Colon (tissue), 2 donors: ENCODE data around the gene RFX2.
"Not testable (repeated sequence)": the region's sequence is repeated elsewhere in the genome, so short reads cannot be mapped to it uniquely, and the experiment has no call there.

Experiments
- FAIRE-seq: peaks from 2 replicates; lab custom pipeline; 2012; peaks lifted over from hg19 to GRCh38; lab: Jason Lieb, UNC
- donor health status: control.
- donor health status: control.

The RFX2 gene

DNA sequence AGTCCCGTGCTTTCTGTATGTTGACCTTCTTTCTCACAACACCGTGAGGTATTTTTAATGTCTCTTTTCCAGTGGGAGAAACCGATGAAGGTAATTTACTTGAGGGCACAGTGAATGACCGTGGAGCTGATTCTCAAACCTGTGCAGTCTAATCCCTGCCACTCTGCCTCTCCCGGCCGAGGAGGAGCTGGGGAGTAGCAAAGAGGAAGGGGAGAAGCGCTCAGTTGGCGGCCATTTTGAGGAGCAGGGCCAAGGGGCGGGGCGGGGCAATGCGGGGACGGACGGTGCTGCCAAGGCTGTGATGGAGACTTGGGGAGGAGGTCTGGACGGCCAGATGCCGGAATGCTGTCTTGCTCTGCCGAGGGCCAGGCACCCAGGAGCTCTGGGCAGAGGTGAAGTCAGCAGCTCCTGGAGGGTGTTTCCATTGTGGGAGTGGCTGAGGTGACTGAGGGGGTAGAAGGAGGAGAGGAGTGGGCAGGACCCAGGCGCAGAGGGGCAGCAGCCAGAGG is 120.0 kb downstream of the RFX2 start:
- FAIRE-seq = no peak

DNA sequence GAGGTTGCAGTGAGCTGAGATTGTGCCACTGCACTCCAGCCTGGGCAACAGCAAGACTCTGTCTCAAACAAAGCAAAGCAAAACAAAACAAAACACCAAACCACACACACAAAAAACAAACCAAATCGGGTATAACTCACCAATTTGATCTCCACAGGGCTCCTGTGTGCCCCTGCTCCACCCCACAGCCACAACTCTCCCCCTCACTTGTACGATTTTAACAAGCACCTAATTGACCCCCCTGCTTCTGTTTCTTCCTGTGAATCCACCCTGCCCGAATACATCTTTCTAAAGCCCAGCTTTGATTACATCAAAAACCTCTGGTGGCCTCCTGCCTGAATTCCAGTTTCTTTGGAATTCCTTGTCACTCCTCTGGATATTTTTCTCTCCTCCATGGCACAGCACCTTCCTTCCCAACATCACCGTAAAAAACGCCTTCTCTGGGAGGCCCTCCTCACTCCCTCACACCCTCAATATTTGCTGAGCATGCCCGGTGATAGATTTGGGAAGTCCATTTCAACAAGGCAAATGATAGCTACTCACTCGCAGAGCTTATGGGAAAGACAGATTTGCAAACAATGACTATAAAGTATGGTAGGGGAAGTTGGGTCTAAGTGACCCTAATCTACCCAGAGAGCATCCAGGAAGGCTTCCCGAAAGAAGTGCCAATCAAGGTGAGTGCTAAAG is 120.8 kb downstream of the RFX2 start:
- FAIRE-seq = no peak

DNA sequence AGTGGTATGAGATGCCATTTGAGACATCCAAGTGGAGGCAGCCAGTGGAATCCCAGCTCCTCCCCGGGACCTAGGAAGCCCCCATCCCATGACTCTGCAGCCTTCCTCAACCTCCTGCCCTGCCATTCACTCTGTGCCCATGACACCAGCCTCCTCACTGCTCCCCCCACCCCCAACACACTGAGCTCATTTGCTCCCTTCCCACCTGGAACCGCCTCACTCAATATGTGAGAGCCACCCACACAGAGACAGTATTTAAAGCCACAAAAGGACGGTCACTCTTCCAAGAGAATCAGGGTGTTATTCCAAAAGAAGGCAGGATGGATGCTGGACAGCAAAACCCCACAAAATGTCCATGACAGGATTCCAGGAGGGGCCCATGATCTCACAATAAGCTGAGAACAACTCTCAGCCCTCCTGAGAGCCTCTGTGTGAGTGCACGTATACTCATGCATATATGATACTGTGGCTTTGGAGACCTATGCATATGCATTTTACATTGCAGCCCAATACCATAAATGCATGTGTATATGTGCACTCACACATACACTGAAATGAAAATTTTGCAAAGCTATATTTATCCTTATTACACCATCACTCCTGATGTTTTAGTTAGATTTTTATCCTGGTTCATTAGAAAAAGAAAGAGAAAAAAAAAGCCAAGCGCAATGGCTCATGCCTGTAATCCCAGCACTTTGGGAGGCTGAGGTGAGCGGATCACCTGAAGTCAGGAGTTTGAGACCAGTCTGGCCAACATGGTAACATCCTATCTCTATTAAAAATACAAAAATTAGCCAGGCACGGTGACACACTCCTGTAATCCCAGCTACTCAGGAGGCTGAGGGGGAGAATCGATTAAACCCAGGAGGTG is 121.5 kb downstream of the RFX2 start:
- FAIRE-seq = no peak

DNA sequence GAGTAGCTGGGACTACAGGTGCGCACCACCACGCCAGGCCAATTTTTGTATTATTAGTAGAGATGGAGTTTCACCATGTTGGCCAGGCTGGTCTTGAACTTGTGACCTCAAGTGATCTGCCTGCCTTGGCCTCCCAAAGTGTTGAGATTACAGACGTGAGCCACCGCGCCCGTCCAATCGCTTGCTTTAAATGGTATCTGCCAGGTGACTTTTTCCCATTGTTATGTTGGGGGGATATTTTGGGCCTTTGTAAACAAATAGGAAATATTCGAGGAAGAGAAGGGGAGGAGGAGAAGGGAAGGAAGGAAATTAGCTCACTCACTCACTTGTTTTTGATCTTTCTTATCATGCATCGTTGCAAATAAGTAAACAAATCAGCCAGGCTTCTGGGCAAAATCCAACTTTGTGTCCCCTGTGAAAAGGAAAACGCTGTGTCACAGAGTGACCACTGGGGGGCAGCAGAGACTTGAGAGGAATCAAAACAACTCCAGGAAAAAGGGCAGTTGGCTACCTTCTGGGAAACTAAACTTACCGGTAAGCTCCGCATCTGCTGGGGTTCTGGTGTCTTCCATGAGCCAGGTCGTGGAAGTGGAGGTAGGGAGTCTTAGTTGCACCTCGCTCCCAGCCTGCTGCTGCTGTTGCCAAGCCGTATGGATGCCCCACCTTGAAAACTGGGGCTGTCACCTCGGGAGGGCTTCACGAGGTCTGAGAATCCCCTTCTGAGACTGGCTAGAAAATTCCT is 123.1 kb downstream of the RFX2 start:
- no peak for FAIRE-seq

DNA sequence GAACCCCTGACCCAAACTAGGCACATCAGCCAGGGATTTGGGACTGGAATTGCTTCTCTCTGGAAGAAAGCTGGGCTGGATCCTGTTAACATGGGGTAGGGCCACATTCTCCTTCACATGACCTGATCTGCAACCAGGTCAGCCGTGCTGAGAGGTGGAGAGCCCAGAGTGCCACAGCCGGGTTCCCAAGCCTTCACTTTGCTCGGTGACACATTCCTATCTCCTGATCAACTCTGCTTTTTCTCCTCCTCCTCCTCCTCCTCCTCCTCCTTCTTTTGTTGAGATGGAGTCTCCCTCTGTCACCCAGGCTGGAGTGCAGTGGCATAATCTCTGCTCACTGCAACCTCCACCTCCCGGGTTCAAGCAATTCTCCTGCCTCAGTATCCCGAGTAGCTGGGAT is 124.5 kb downstream of the RFX2 start:
- FAIRE-seq = not testable (repeated sequence)

DNA sequence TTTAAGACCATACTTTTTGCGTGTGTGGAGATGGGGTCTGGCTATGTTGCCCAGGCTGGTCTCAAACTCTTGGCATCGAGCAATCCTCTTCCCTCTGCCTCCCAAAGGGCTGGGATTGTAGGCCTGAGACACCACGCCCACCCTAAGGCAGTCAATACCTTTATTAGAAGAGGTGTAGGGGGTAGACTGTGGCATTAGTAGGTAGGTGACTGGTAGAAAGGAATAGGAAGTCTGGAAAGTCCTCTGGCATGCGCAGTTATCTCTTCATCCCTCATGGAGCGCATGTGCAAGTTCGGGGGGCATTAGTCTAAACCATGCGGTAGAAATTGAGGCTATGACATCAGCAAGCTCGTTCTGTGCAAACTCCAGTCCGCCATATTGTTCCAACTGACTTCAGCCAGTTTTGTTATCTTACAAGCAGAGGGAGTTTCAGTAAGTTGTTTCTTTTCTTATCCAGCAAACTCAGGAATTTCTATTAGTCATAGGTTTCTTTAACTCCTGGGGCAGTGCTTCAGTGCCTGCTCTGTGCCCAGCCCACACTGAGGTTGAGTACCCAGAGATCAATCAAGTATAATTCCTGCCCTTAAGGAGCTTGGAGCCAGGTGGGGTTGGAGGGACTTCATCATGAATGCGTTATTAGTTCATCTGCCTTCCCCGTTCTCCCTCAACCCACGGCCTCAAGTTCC is 125.1 kb downstream of the RFX2 start:
- FAIRE-seq = no peak

DNA sequence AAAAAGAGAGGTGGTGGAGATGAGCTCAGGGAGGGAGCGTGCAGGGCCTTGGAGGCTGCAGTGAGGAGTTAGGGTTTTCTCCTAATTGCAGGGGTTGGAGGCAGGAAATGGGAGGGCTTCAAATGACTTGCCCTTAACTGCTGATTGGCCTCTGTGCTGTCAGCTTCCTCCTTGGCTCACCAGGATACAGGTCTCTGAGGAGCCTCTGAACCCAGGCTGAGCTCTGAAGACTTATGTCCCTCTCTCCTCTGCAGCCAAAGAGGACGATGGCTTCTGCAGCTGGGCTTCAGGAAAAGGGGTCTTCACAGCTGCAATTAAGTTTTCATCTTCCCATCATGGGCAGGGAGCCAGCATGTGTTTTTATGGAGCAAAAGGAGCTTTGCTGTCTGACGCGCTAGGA is 125.7 kb downstream of the RFX2 start:
- no peak for FAIRE-seq

DNA sequence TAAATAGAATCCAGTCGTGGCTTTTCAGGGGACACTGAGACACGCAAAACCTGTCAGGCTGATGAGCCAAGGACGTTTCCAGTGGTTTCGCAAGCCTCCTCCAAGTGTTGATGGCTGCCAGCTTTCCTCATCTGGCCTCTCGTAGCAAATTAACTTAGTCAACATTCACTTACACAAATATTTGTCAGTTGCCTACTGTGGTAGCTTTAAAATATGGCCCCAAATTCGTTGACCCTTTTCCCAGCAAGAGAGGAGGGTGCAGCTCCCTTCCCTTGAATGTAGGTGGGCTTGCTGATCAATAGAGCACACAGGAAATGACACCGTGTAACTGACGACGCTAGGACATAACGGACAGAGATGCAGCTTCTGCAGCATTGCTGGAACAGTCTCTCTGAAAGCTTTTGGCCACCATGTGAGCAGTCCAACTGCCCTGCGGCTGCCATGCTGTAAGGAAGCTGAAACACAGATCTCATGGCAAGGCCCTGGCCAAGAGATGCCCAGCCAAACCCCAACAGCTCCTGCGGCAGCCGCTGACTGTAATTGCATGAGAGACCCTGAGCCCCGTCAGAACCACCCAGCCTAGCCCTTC is 126.8 kb downstream of the RFX2 start:
- FAIRE-seq = no peak

DNA sequence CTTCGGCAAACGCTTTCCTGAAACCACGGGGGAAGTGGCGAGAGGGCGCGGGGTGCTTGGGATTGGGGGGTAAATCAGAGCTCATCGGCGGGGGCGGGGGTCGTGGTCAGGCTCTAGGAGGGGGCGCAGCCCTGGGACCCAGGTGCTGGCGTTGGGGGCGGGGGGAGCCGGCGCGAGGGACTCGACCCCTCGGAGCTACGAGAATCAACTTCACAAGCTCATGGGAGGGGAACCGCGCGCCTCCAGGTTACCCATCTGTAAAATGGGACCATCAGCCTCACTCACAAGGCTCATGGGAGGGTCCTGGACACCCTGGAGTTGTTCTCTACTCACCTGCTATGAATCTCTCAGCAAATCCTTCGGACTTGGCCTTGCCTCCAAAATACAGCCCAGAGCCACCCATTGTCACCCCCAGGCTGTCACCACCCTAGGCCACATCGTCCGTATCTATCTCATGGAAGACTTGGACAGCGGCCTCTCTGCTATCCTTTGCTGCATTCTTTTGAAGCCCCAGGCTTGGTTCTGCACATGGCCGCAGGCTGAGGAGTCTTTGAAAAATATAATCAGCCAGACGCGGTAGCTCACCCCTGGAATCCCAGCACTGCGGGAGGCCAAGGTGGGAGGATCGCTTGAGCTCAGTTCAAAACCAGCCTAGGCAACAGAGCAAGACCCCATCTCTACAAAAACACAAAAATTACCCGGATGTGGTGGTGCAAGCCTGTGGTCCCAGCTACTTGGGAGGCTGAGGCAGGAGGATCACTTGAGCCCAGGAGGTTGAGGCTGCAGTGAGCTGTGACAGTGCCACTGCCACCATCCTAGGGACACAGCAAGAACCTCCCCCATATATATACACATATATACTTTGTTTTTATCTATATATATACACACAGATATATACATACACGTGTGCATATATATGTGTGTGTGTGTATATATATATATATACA is 131.4 kb downstream of the RFX2 start:
- no peak for FAIRE-seq

DNA sequence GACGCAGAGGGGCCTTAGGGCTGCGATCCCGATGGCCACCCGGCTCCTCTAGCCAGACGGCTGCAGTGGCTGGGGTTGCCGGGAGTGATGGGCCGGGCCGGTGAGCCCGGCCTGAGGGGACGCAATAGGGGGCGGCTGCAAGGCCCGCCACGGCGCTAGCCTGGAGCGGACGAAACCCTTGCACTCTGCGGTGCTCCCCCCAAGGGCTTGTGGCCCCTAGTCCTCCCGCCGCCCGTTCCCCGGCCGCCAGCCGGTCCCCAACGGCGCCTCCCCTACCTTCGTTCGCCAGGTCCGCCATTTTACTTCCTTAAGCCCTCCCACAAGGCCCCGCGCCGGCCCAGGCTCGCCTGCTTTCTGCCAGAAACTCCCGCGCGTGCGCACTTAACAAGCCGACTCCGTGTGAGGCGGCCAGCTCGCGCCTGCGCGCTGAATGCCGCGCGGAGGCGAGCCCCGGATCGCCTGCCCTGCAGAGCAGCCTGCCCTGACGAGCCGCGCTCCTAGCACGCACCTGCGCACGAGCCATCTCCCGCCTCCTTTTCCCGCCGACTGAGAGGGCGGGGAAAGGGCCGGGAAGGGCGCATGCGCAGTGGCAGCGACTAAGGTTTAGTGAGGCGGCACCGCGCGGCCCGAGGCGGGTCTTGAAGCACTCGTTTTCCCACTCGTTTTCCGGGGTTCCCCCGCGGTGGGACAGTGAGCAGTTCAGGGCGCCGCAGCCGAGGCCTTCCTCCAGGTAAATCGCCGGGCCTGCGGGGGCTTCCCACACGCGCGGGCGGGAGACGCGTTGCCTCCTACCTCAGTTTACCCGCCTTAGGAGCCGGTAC is 132.3 kb downstream of the RFX2 start, which contains the start of gene RANBP3:
RANBP3 (minus strand) TSS at position 356 of the 821 bp plus-strand sequence; CDS start at position 298, 58 bp downstream.
- no peak for FAIRE-seq

DNA sequence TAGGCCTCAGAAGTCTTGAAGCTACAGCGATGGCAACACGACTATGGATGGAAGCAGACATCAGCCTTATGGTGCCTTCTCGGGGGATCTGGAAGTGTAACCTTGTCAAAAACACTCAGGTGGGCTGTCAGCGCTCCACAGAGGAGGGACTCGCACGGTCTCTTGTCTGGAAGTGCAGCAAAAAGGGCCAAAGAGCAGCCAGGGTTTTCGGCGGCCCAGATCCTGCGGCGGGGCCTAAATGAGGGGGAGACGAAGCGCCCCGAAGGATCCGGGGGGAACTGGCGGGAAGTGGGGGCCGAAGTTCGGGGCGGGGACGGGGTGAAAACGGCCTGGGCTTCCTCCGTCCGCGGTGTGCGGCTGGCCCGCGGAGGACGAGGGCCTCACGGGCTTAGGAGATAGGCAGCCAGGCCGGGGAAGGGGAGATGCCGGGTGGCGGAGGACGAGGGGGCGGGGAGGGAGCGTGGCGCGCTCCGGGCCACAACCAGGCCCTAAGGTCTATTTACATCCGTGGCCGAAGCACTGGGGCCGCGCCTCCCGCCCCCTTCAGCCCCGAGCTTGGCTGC is 133.0 kb downstream of the RFX2 start:
- no peak for FAIRE-seq

DNA sequence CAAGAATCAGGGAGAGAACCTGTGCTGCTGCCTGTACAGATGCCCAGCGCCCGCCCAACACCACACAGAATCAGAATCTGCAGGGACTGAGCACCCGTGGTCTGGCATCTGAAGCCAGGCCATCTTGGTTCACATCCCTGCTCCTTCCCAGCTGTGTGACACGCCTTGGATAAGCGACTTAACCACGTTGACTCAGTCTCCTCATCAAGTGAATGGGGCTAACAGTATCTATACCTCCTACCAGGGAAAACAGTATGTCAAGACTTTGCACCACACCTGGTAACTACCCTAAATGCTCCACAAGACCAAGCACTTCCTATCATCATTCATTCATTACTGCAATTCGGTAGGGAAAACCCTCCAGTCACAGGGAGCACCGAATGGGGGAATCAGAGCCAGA is 133.5 kb downstream of the RFX2 start:
- no peak for FAIRE-seq

DNA sequence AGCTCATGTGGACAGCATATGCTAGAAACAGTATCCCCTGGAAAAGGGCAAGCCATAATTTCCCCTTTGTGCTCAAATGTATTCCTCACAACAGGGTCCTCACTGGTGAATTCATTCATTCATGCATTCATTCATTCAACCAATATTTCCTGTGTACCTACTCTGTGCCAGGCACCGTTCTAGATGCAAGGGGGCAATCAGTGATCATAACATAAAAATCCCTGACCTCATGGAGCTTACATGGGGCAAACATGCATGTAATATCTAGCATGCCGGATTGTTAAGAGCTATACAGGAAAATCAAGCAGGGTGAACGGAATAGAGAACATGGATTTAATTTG is 134.9 kb downstream of the RFX2 start:
- no peak for FAIRE-seq

DNA sequence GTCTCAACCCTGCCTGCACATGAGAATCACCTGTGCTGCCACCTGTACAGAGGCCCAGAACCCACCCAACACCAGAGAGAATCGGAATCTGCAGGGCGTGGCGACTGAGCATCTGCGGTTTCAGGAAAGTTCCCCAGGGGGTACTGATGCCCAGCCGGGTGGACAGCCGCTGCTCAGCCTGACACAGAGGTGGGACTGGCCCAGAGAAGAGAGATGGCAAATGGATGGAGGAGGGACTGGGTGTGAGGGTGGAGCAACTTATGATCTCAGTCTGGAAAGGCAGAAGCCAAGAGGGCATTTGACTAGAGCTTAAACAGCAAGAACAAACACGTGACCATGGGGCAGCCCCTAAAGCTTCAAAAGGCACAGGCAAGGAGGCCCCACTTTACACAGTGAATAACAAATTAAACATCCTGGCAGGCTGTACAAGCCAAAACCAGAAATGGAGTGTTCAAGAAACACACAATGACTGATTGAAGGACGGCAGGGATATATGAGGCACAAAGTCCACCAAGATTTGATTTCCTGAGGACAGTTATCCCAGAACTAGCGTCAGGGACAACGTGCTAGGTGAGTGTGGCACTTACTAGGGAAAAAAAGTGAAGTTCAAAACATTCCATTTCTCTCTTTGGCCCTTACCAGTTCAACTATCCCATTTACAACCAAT is 135.4 kb downstream of the RFX2 start:
- no peak for FAIRE-seq

DNA sequence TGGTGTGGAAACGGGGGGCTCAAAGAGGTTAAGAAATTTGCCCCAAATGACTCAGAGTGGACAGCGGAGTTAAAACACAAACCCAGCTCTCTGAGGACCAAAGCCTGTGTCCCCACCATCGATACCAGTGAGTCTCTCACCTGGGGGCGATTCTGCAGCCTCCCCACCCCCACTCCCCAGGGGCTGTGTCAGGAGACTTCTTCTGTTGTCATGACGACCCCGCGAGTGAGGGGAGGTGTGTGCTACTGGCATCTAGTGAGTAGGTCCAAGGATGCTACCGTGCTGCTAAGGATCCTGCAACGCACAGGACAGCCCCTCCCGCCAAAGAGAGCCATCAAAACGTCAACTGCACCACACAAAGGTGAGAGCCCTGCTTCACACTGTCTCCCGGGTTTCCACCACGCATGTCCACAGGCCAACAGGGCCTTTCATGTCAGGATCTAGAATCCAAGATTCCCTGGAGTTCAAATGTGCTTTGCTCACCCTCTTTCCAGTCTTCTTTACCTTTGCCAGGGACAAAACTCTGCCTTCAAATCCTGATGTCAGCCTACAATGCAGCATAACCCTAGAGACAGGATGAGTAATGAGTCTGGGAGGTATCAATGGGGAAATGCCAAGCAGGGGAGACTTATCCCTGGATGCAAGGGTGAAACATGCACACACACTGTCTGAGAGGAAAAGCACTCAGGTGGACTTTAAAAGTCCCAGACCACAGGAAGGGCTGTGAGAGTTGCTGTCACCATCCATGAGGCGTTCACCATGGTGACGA is 136.2 kb downstream of the RFX2 start:
- FAIRE-seq = no peak

DNA sequence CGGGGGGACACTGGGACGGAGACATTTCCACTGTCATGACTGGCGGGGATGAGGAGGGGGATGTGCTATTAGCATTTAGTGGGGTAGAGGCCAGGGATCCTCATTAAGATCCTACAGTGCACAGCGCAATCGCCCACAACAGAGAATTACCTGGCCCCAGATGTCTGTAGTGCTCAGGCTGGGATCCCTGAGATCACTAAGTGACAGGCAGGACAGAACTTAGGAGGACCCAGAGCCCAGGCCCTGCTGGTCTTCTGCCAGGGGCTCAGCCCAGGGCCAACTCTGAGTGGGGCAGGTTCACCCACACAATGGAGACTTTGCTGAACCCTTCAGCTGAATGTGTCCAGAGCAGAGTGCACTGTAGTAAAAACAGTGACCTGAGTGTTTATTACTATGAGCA is 136.9 kb downstream of the RFX2 start:
- FAIRE-seq = no peak

DNA sequence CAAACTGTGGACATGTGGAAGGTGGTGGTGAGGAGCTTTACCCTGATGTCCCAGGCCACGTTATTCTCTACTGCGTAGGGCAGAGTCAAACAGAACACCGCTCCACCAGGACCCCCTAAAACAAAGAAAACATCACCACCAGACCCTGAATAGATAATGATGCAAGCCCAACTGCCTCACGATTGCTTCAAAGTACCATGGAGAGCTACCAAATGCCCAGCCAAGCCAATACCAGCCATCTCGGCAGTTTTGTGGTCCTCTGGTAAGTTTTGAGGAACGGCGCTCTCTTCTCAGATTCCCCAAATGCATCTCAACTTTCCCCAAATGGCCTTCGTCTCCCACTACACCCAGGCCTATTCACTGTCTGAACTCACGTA is 138.0 kb downstream of the RFX2 start:
- no peak for FAIRE-seq
